CD1c-positive myeloid dendritic cell (primary cell): ENCODE measurements around the gene DQX1.
"Not testable (repeated sequence)": the region's sequence is repeated elsewhere in the genome, so short reads cannot be mapped to it uniquely, and the experiment has no call there.

Experiments
- DNase-seq: peaks from one replicate; pipeline ENCODE4 v3.0.0-alpha.2; 2016; ENCODE audit errors: extremely low spot score

Gene DQX1

GRCh38 chr2:74525717-74526648, at the start of gene DQX1:
TSS of gene DQX1 (minus strand) at chr2:74526231. CDS start at chr2:74525729, 502 bp downstream.
- peak; percentile 85 for DNase-seq

GRCh38 chr2:74575320-74575719, 49.3 kb upstream of the DQX1 start:
- no peak for DNase-seq

GRCh38 chr2:74573747-74574562, 47.9 kb upstream of the DQX1 start:
- DNase-seq: peak; percentile 82

GRCh38 chr2:74572178-74572925, 46.3 kb upstream of the DQX1 start:
- DNase-seq: no peak

- DNase-seq: peak; percentile 84
Observed at GRCh38 chr2:74571058-74571457, 45.0 kb upstream of the DQX1 start.

- DNase-seq: no peak
Observed at GRCh38 chr2:74569686-74570085, 43.7 kb upstream of the DQX1 start.

- DNase-seq: no peak
Observed at GRCh38 chr2:74567881-74568280, 41.9 kb upstream of the DQX1 start.

- peak; percentile 68 for DNase-seq
Observed at GRCh38 chr2:74566754-74567085, 40.7 kb upstream of the DQX1 start.

- DNase-seq: no peak
Observed at GRCh38 chr2:74566076-74566753, 40.2 kb upstream of the DQX1 start.

GRCh38 chr2:74564222-74564621, 38.2 kb upstream of the DQX1 start:
- no peak for DNase-seq

- no peak for DNase-seq
Observed at GRCh38 chr2:74562126-74562775, 36.2 kb upstream of the DQX1 start.

- not testable (repeated sequence) for DNase-seq
Observed at GRCh38 chr2:74561022-74561421, 35.0 kb upstream of the DQX1 start.

GRCh38 chr2:74560591-74560990, 34.6 kb upstream of the DQX1 start:
- no peak for DNase-seq

GRCh38 chr2:74559912-74560311, 33.9 kb upstream of the DQX1 start:
- no peak for DNase-seq

- no peak for DNase-seq
Observed at GRCh38 chr2:74558284-74559230, 32.5 kb upstream of the DQX1 start.

GRCh38 chr2:74556831-74557370, 30.9 kb upstream of the DQX1 start:
- DNase-seq: no peak

- no peak for DNase-seq
Observed at GRCh38 chr2:74556159-74556558, 30.1 kb upstream of the DQX1 start.

GRCh38 chr2:74555610-74556103, 29.6 kb upstream of the DQX1 start:
- peak; percentile 74 for DNase-seq

- DNase-seq: peak; percentile 45
Observed at GRCh38 chr2:74554820-74555531, 28.9 kb upstream of the DQX1 start.
